GM18870 (cell line): ENCODE results near the gene UBC.
A peak's percentile ranks its signal among the peaks of the same experiment; 100 is the strongest.

Source experiments
- ATAC-seq: cut with Tn5 transposase; IDR thresholded peaks from one replicate; pipeline ENCODE4 v1.9.1; 2021; ENCODE audit warnings: moderate library complexity; ENCODE audit not compliant: unreplicated experiment

The UBC gene

GRCh38 chr12:124866883-124867400, 47.5 kb downstream of the UBC start:
- no peak for ATAC-seq

- no peak for ATAC-seq
Observed at GRCh38 chr12:124866195-124866882, 48.1 kb downstream of the UBC start.

GRCh38 chr12:124865728-124866127, 48.7 kb downstream of the UBC start:
- no peak for ATAC-seq

GRCh38 chr12:124864326-124864752, 50.1 kb downstream of the UBC start:
- ATAC-seq = no peak

GRCh38 chr12:124863416-124864325, 50.8 kb downstream of the UBC start, which contains the start of gene SCARB1:
Gene SCARB1, minus strand, starts transcription at chr12:124863864. Its CDS starts 144 bp downstream, at chr12:124863720.
- ATAC-seq = peak; percentile 39

GRCh38 chr12:124862768-124863415, 51.6 kb downstream of the UBC start:
- no peak for ATAC-seq

GRCh38 chr12:124861898-124862676, 52.4 kb downstream of the UBC start:
- peak; percentile 34 for ATAC-seq
